WTC11 (cell line): ENCODE data around the gene CCDC134. TPM values are rescaled to one million over a fixed set of nuclear protein-coding genes. Genes with fewer than 3 reads are reported as not detected.

Experiments
- ATAC-seq: fragments of 200-7000 bp; cut with Tn5 transposase; 2 replicates; pipeline ENCODE4 v1.10.0; 2021; ENCODE audit warnings: mild to moderate bottlenecking, moderate library complexity
- CTCF ChIA-PET: fragments of 300-600 bp; sonication (Branson Sonifier 250); formaldehyde crosslinking; loops from one replicate; lab custom pipeline; 2021; ENCODE audit warnings: antibody characterized with exemption; lab: Charles Lee
- POLR2A ChIA-PET: fragments of 350-600 bp; sonication (Branson Sonifier 250); formaldehyde crosslinking; loops from one replicate; lab custom pipeline; 2021; ENCODE audit warnings: antibody characterized with exemption; lab: Charles Lee
- DNase-seq: peaks from one replicate; pipeline ENCODE4 v3.0.0; 2021; ENCODE audit warnings: low spot score
- H3K27ac Mint-ChIP-seq: 2 replicates; pipeline ENCODE4 v1.8.0; 2021; ENCODE audit warnings: mixed read lengths
- H3K27me3 Mint-ChIP-seq: 2 replicates; pipeline ENCODE4 v1.8.0; 2021; ENCODE audit warnings: low read depth, mild to moderate bottlenecking, moderate library complexity, mixed read lengths
- H3K36me3 Mint-ChIP-seq: 2 replicates; pipeline ENCODE4 v1.8.0; 2021; ENCODE audit warnings: mixed read lengths
- H3K4me1 Mint-ChIP-seq: 2 replicates; pipeline ENCODE4 v1.8.0; 2022; ENCODE audit warnings: mixed read lengths
- H3K4me3 Mint-ChIP-seq: 2 replicates; pipeline ENCODE4 v1.8.0; 2021; ENCODE audit warnings: mild to moderate bottlenecking, moderate library complexity, mixed read lengths
- H3K9me3 Mint-ChIP-seq: 2 replicates; pipeline ENCODE4 v1.8.0; 2021; ENCODE audit warnings: mixed read lengths
- EMX1 ChIP-seq: fragments of 250-450 bp; sonication (Bioruptor Pico); IDR thresholded peaks from 2 replicates; pipeline ENCODE4 v1.8.0; 2021; ENCODE audit warnings: mild to moderate bottlenecking
- FOXK1 ChIP-seq: sonication (generic); formaldehyde crosslinking; IDR thresholded peaks from 2 replicates; pipeline ENCODE4 v1.8.0; 2022; ENCODE audit warnings: mild to moderate bottlenecking, moderate library complexity, missing genetic modification reagents
- FOXP1 ChIP-seq: sonication (generic); formaldehyde crosslinking; IDR thresholded peaks from 2 replicates; pipeline ENCODE4 v1.8.0; 2022; ENCODE audit warnings: missing genetic modification reagents, mild to moderate bottlenecking, moderate library complexity, borderline replicate concordance
- MAX ChIP-seq: sonication (generic); formaldehyde crosslinking; IDR thresholded peaks from 2 replicates; pipeline ENCODE4 v1.8.0; 2022; ENCODE audit warnings: mild to moderate bottlenecking, missing genetic modification reagents
- RORB ChIP-seq: fragments of 250-450 bp; sonication (Bioruptor Pico); IDR thresholded peaks from 2 replicates; pipeline ENCODE4 v1.9.0; 2021; ENCODE audit warnings: mild to moderate bottlenecking
- SMAD4 ChIP-seq: sonication (generic); formaldehyde crosslinking; IDR thresholded peaks from 2 replicates; pipeline ENCODE4 v1.8.0; 2022; ENCODE audit warnings: mild to moderate bottlenecking, missing genetic modification reagents
- TEAD4 ChIP-seq: sonication (generic); formaldehyde crosslinking; IDR thresholded peaks from 2 replicates; pipeline ENCODE4 v1.8.0; 2022; ENCODE audit warnings: mild to moderate bottlenecking, missing genetic modification reagents
- USF2 ChIP-seq: sonication (generic); formaldehyde crosslinking; IDR thresholded peaks from 2 replicates; pipeline ENCODE4 v1.8.1; 2023; ENCODE audit warnings: mild to moderate bottlenecking, missing genetic modification reagents, moderate library complexity
- ZMAT4 ChIP-seq: fragments of 250-450 bp; sonication (Bioruptor Pico); IDR thresholded peaks from 2 replicates; pipeline ENCODE4 v1.9.0; 2021; ENCODE audit warnings: mild to moderate bottlenecking
- ZNF232 ChIP-seq: sonication (generic); formaldehyde crosslinking; IDR thresholded peaks from 2 replicates; pipeline ENCODE4 v1.8.0; 2022; ENCODE audit warnings: mild to moderate bottlenecking, missing genetic modification reagents
- ZNF416 ChIP-seq: fragments of 250-450 bp; sonication (Bioruptor Pico); IDR thresholded peaks from 2 replicates; pipeline ENCODE4 v1.9.0; 2021; ENCODE audit warnings: mild to moderate bottlenecking, inconsistent platforms
- ZNF532 ChIP-seq: fragments of 250-450 bp; sonication (Bioruptor Pico); IDR thresholded peaks from 2 replicates; pipeline ENCODE4 v1.9.0; 2021; ENCODE audit warnings: mild to moderate bottlenecking, borderline replicate concordance
- total RNA-seq: library from RNA; stranded (reverse); gene quantifications from 3 replicates; pipeline ENCODE4 v1.2.3, GENCODE V29; 2021
- TF ChIP-seq, protein P1 (sequence below): sonication (generic); formaldehyde crosslinking; conservative IDR thresholded peaks from 2 replicates; pipeline ENCODE4 v1.8.1; 2022; ENCODE audit warnings: mild to moderate bottlenecking, missing genetic modification reagents
- TF ChIP-seq, protein P2 (sequence below): fragments of 250-450 bp; sonication (Bioruptor Pico); IDR thresholded peaks from 2 replicates; pipeline ENCODE4 v1.8.0; 2021; ENCODE audit warnings: mild to moderate bottlenecking
- TF ChIP-seq, protein P3 (sequence below): sonication (generic); formaldehyde crosslinking; IDR thresholded peaks from 2 replicates; pipeline ENCODE4 v1.8.0; 2022; ENCODE audit warnings: mild to moderate bottlenecking, missing genetic modification reagents

Gene CCDC134
- total RNA-seq, 1 experiment from 2014 or later, result 19.0 TPM

GRCh38 chr22:41757502-41757901 is 43.0 kb upstream of the CCDC134 start:
- CTCF ChIA-PET, result interaction anchor here (1.0 to 6.2 kb wide), 2 partner anchors 11 to 60 kb away, joined by 6 to 50 read pairs; no protein-coding TSS in a partner anchor
- POLR2A ChIA-PET, result no interaction called here

More at GRCh38 chr22:41757502-41757901, 43.0 kb upstream of the CCDC134 start:
- Mint-ChIP-seq H3K27ac (no peak overlapping the region), H3K9me3 (no peaks in the 10 kb centered on the region), H3K4me3 (no peak overlapping the region), H3K27me3 (no peaks in the 10 kb centered on the region), H3K4me1 (peaks cover 14% of the 10 kb centered on the region), H3K36me3 (no peaks in the 10 kb centered on the region)
- TF ChIP-seq TEAD4 (no peak), RORB (CRISPR knock-in tag) (no peak), USF2 (no peak), ZNF232 (CRISPR knock-in tag) (no peak), FOXK1 (CRISPR knock-in tag) (no peak), ZMAT4 (CRISPR knock-in tag) (no peak), MAX (CRISPR knock-in tag) (no peak), ZNF416 (CRISPR knock-in tag) (no peak), ZNF532 (no peak), SMAD4 (CRISPR knock-in tag) (no peak), EMX1 (CRISPR knock-in tag) (no peak), FOXP1 (CRISPR knock-in tag) (no peak)
- TF ChIP-seq, protein P1, sequence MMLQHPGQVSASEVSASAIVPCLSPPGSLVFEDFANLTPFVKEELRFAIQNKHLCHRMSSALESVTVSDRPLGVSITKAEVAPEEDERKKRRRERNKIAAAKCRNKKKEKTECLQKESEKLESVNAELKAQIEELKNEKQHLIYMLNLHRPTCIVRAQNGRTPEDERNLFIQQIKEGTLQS (CRISPR knock-in tag), result no peak
- TF ChIP-seq, protein P2, sequence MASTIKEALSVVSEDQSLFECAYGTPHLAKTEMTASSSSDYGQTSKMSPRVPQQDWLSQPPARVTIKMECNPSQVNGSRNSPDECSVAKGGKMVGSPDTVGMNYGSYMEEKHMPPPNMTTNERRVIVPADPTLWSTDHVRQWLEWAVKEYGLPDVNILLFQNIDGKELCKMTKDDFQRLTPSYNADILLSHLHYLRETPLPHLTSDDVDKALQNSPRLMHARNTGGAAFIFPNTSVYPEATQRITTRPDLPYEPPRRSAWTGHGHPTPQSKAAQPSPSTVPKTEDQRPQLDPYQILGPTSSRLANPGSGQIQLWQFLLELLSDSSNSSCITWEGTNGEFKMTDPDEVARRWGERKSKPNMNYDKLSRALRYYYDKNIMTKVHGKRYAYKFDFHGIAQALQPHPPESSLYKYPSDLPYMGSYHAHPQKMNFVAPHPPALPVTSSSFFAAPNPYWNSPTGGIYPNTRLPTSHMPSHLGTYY (CRISPR knock-in tag), result no peak
- TF ChIP-seq, protein P3, sequence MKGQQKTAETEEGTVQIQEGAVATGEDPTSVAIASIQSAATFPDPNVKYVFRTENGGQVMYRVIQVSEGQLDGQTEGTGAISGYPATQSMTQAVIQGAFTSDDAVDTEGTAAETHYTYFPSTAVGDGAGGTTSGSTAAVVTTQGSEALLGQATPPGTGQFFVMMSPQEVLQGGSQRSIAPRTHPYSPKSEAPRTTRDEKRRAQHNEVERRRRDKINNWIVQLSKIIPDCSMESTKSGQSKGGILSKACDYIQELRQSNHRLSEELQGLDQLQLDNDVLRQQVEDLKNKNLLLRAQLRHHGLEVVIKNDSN (CRISPR knock-in tag), result no peak
- ATAC-seq (no peak), DNase-seq (no peak)
